ENCODE data around the gene DACH2. TPM values are rescaled to one million over a fixed set of nuclear protein-coding genes. Genes with fewer than 3 reads are reported as not detected.
A peak's percentile ranks its signal among the peaks of the same experiment; 100 is the strongest.

DACH2 gene
- total RNA-seq, 1 donor from 2014 or later: 0.26 TPM

DNA sequence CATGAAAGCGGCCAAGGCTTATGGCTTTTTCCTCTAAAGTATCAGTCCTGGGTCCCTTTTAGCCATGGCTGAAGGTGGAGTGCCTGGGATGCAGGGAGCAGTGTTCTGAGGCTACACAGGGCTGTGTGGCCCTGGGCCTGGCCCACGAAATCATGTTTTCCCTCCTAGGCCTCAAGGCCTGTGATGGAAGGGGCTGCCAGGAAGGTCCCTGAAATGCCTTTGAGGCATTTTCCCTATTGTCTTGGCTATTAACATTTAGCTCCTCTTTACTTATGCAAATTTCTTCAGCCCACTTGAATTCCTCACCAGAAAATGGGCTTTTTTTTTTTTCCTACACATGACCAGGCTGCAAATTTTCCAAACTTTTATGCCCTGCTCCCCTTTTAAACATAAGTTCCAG lies 657.0 kb downstream of the DACH2 start:
- DNase-seq (ENCODE audit: low read depth) (no peak), FAIRE-seq (no peak)
- TF ChIP-seq, protein P1, sequence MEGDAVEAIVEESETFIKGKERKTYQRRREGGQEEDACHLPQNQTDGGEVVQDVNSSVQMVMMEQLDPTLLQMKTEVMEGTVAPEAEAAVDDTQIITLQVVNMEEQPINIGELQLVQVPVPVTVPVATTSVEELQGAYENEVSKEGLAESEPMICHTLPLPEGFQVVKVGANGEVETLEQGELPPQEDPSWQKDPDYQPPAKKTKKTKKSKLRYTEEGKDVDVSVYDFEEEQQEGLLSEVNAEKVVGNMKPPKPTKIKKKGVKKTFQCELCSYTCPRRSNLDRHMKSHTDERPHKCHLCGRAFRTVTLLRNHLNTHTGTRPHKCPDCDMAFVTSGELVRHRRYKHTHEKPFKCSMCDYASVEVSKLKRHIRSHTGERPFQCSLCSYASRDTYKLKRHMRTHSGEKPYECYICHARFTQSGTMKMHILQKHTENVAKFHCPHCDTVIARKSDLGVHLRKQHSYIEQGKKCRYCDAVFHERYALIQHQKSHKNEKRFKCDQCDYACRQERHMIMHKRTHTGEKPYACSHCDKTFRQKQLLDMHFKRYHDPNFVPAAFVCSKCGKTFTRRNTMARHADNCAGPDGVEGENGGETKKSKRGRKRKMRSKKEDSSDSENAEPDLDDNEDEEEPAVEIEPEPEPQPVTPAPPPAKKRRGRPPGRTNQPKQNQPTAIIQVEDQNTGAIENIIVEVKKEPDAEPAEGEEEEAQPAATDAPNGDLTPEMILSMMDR (IDR thresholded peaks at IDR 0.05; ENCODE audit: insufficient read depth, low read length, severe bottlenecking): no peak
- H3K36me3 ChIP-seq (ENCODE audit: control insufficient read depth, insufficient read depth, low read length): no peaks in the 10 kb centered on the region
- H3K4me3 ChIP-seq (ENCODE audit: low read depth, low read length): no peak overlapping the region
- no peaks in the 10 kb centered on the region for H3K27me3 ChIP-seq (ENCODE audit: control insufficient read depth, insufficient read depth, low read length)

DNA sequence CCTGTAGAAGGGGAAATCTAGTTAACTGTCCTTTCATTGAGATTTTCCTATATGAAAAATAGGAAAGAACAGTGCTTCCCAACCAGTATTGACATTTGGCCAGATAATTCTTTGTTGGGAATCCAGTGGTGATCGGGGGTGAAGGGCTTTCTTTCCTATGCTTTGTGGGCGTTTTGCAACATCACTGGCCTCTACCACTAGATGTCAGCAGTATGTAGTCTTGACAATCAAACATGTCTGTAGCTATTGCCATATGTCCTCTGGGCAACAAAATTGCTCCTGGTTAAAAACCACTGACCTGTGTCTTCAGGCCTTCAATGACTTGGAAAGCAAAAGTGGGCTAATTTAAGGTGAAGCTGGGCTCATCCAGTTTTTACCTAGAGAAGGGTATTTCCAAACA lies 658.5 kb downstream of the DACH2 start:
- Histone ChIP-seq H3K4me3 (ENCODE audit: low read depth, low read length) (no peak overlapping the region), H3K27me3 (ENCODE audit: control insufficient read depth, insufficient read depth, low read length) (no peaks in the 10 kb centered on the region), H3K36me3 (ENCODE audit: control insufficient read depth, insufficient read depth, low read length) (no peaks in the 10 kb centered on the region)
- DNase-seq (ENCODE audit: low read depth) (peak; percentile 4), FAIRE-seq (no peak)
- TF ChIP-seq, protein P1 (IDR thresholded peaks at IDR 0.05; ENCODE audit: insufficient read depth, low read length, severe bottlenecking): peak; percentile 18

DNA sequence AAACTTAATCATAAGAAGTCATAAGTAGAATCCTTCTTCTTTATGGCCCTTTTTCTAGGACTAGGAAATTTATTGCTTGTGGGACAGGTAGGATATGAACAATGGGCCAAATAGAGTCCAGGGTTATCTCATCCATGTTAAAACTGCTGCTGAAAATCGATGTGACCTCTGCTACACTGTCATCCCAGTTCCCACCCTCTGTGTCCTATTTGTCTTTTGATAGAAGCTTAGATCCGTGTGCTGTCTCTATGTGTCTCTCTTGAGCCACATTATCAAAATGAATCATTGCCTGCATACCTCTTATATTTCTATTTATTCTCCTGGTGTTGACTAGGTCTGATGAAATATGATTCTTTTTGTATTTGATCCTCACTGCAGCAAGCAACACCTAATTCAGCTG lies 661.4 kb downstream of the DACH2 start:
- no peak for DNase-seq (ENCODE audit: low read depth)
- Histone ChIP-seq H3K4me3 (ENCODE audit: low read depth, low read length) (no peak overlapping the region), H3K27me3 (ENCODE audit: control insufficient read depth, insufficient read depth, low read length) (no peaks in the 10 kb centered on the region), H3K36me3 (ENCODE audit: control insufficient read depth, insufficient read depth, low read length) (no peaks in the 10 kb centered on the region)
- FAIRE-seq: no peak
- TF ChIP-seq, protein P1 (IDR thresholded peaks at IDR 0.05; ENCODE audit: insufficient read depth, low read length, severe bottlenecking): no peak

DNA sequence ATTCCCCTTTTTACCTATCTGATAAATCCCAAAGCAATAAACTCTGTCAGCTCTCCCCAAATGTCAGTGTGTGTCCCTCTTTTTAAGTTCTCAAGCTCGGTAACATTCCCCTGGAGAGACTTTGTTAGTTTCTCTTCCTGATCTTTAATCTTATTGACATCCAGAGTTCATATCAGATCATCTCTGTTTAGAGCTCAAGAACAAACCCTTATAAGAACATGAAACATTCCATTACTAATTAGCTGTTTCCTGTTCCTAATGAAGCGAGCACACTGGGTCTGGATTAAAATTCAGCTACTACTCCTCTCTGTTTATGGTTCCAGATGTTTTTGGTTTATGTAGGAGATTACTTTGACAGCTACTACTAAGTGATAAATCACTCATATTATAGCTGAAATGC lies 681.5 kb downstream of the DACH2 start:
- H3K36me3 ChIP-seq (ENCODE audit: control insufficient read depth, insufficient read depth, low read length): no peaks in the 10 kb centered on the region
- FAIRE-seq (no peak), DNase-seq (ENCODE audit: low read depth) (no peak)
- H3K27me3 ChIP-seq (ENCODE audit: control insufficient read depth, insufficient read depth, low read length): no peaks in the 10 kb centered on the region
- no peak overlapping the region for H3K4me3 ChIP-seq (ENCODE audit: low read depth, low read length)
- TF ChIP-seq, protein P1 (IDR thresholded peaks at IDR 0.05; ENCODE audit: insufficient read depth, low read length, severe bottlenecking): no peak

DNA sequence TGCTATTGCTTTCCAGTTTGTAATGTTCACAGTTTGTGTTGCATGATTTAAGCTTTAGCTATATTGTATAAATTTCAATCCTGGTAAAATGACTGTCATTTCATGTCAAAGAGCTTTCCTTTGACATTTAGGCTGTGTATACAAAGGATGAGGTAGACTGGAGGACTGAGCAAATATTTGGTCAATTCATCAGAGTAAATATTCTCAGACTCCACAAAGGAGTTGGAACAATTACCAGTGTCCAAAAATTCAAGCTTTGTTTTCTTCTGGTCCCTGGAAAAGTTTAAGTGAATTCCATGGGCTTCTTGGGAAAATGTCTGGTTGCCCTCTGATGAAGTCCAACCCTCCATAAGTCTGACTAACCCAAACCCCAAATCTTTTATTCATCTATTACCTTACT lies 682.4 kb downstream of the DACH2 start:
- FAIRE-seq (no peak), DNase-seq (ENCODE audit: low read depth) (no peak)
- no peaks in the 10 kb centered on the region for H3K27me3 ChIP-seq (ENCODE audit: control insufficient read depth, insufficient read depth, low read length)
- no peak overlapping the region for H3K4me3 ChIP-seq (ENCODE audit: low read depth, low read length)
- TF ChIP-seq, protein P1 (IDR thresholded peaks at IDR 0.05; ENCODE audit: insufficient read depth, low read length, severe bottlenecking): no peak
- no peaks in the 10 kb centered on the region for H3K36me3 ChIP-seq (ENCODE audit: control insufficient read depth, insufficient read depth, low read length)

DNA sequence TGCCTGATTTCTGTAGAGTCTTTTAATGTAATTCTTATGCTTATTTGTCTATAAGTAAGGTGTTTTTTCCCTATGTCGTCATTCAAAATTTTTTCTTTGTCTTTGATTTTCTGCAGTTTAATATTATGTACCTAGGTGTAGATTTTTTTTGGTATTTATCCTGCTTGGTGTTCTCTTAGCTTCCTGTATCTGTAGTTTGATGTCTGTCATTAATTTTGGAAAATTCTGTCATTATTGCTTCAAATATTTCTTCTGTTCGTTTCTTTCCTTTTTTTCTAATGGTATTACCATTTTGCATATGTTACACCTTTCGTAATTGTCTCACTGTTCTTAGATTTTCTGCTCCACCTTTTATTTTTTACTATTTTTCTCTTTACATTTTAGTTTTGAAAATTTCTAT lies 696.9 kb downstream of the DACH2 start:
- Histone ChIP-seq H3K27me3 (ENCODE audit: control insufficient read depth, insufficient read depth, low read length) (no peaks in the 10 kb centered on the region), H3K36me3 (ENCODE audit: control insufficient read depth, insufficient read depth, low read length) (no peaks in the 10 kb centered on the region), H3K4me3 (ENCODE audit: low read depth, low read length) (no peak overlapping the region)
- TF ChIP-seq, protein P1 (IDR thresholded peaks at IDR 0.05; ENCODE audit: insufficient read depth, low read length, severe bottlenecking): no peak
- no peak for FAIRE-seq
- DNase-seq (ENCODE audit: low read depth): no peak
